Peyer's patch (tissue), 4 donors: ENCODE measurements around the gene TLE5.

Experiments used
- CTCF ChIP-seq, 6 experiments: fragments of 450-650 bp in 4 of 6; fragments of 200-600 bp in 2 of 6; sonication (generic) in 1 of 6; IDR thresholded peaks; one replicate each; pipeline ENCODE4 v1.5.1; 2017 to 2019; ENCODE audit warnings: antibody characterized with exemption in 6 of 6, mild to moderate bottlenecking in 3 of 6, moderate library complexity in 1 of 6
- POLR2A ChIP-seq, 2 donors: fragments of 450-650 bp; IDR thresholded peaks; one replicate each; pipeline ENCODE4 v1.5.1; 2017; ENCODE audit warnings: antibody characterized with exemption in 2 of 2, mild to moderate bottlenecking in 2 of 2, moderate library complexity in 2 of 2

DNA sequence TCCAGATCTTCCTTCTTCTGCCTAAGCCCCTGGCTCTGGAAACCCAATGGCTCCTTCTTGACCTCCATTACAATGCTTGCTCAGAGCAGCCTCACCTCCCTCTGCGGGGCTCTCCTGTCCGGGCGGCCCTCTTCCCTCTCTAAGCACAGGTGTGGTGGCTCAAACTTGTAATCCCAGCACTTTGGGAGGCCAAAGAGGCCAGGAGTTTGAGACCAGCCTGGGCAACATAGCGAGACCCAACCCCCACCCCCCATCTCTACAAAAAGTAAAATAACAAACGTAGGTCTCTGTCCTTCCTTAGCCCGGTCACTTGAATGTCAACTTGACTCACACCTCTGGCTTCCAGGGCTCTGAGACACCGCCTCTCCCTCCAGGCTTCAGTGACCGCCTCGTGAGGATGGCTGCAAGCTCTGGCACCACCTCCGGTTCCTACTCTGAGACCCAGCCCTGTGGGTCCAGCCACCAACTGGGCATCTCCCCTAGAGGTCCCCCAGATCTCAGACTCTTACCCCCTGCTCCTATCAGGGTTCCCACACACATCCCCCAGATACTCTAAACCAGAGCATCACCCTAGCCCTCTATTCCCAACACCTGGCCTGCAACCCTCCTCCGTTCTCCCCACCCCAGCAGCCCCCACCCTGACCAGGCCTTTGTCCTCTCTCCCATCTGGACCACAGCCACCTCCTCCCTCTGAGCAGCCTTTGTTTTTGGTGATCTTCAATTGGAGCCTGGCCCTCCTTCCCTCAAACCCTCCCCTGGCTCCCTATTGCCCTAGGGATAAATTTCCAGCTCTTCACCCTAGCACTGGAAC is 28.5 kb downstream of the TLE5 start:
- no peak for TF ChIP-seq CTCF (IDR thresholded peaks at IDR 0.05)
- TF ChIP-seq POLR2A (IDR thresholded peaks at IDR 0.05): no peak
